Fibroblast of lung (primary cell): ENCODE results near the gene FNDC3B. TPM values are rescaled to one million over a fixed set of nuclear protein-coding genes. Genes with fewer than 3 reads are reported as not detected.

Source experiments
- DNase-seq, 2 donors: peaks; one replicate each; pipeline versions ENCODE4 v3.0.0 to v3.0.0-alpha.2; 2010; ENCODE audit warnings: low read depth in 2 of 2
- H2AFZ ChIP-seq: 2 replicates; pipeline ENCODE4 v1.5.1; 2012; ENCODE audit warnings: low read length, control low read depth, inconsistent platforms
- H3K27ac ChIP-seq: 2 replicates; pipeline ENCODE4 v1.5.1; 2011; ENCODE audit warnings: low read length, control low read depth; ENCODE audit not compliant: insufficient read depth
- H3K27me3 ChIP-seq: 2 replicates; pipeline ENCODE4 v1.5.1; 2011; ENCODE audit warnings: mild to moderate bottlenecking, low read length; ENCODE audit not compliant: control insufficient read depth, insufficient read depth
- H3K36me3 ChIP-seq: 2 replicates; pipeline ENCODE4 v1.5.1; 2011; ENCODE audit warnings: low read length; ENCODE audit not compliant: control insufficient read depth, insufficient read depth
- H3K4me1 ChIP-seq: 2 replicates; pipeline ENCODE4 v1.5.1; 2011; ENCODE audit warnings: low read length; ENCODE audit not compliant: control insufficient read depth, insufficient read depth; ENCODE audit errors: extremely low read depth
- H3K4me2 ChIP-seq: 2 replicates; pipeline ENCODE4 v1.5.1; 2011; ENCODE audit warnings: low read length, control low read depth; ENCODE audit not compliant: insufficient read depth; ENCODE audit errors: extremely low read depth
- H3K4me3 ChIP-seq, 4 experiments: fragments of 200-600 bp in 1 of 4; sonication (generic) in 1 of 4; replicated peaks in 1 of 4; 2 replicates each; pipeline ENCODE4 v1.5.1; 2011 to 2016; ENCODE audit warnings: low read length in 4 of 4, low read depth in 3 of 4, mild to moderate bottlenecking in 3 of 4, control low read depth in 2 of 4, inconsistent platforms in 1 of 4, mixed read lengths in 1 of 4; ENCODE audit not compliant: insufficient read depth in 1 of 4; ENCODE audit errors: control extremely low read depth in 1 of 4
- H3K79me2 ChIP-seq: 2 replicates; pipeline ENCODE4 v1.5.1; 2012; ENCODE audit warnings: mild to moderate bottlenecking, low read length, inconsistent platforms; ENCODE audit not compliant: control insufficient read depth, insufficient read depth
- H3K9ac ChIP-seq: 2 replicates; pipeline ENCODE4 v1.5.1; 2011; ENCODE audit warnings: mild to moderate bottlenecking, low read length, control low read depth; ENCODE audit not compliant: insufficient read depth
- H3K9me3 ChIP-seq: 2 replicates; pipeline ENCODE4 v1.5.1; 2012; ENCODE audit warnings: low read depth, low read length; ENCODE audit not compliant: control insufficient read depth, insufficient read depth
- H4K20me1 ChIP-seq: 2 replicates; pipeline ENCODE4 v1.5.1; 2011; ENCODE audit warnings: low read length; ENCODE audit not compliant: control insufficient read depth, insufficient read depth; ENCODE audit errors: extremely low read depth
- EZH2 ChIP-seq: IDR thresholded peaks from 2 replicates; pipeline ENCODE4 v1.5.1; 2012; ENCODE audit warnings: low read length, control low read depth, mild to moderate bottlenecking; ENCODE audit errors: missing control alignments
- polyA plus RNA-seq, 2 donors: library from polyadenylated mRNA; depleted of rRNA in 1 of 2; stranded (reverse) in 1 of 2; unstranded in 1 of 2; fragments of >200 nt; gene quantifications; 2 replicates each; pipeline ENCODE4 v1.2.1, GENCODE V29; 2011 to 2012; ENCODE audit warnings: missing spikeins in 1 of 2
- total RNA-seq: library from RNA; depleted of rRNA; stranded (reverse); fragments of >200 nt; gene quantifications from 2 replicates; pipeline ENCODE4 v1.2.1, GENCODE V29; 2014
- TF ChIP-seq, protein P1 (sequence below), 2 donors: IDR thresholded peaks in 1 of 2; conservative IDR thresholded peaks in 1 of 2; 1 replicate in 1 of 2; 2 replicates in 1 of 2; pipeline ENCODE4 v1.5.1; 2011 to 2012; ENCODE audit warnings: low read length in 2 of 2, control low read depth in 1 of 2, inconsistent platforms in 1 of 2, low read depth in 1 of 2, mild to moderate bottlenecking in 1 of 2

The FNDC3B gene
- total and polyA plus RNA-seq, 2 donors (not counting 1 experiment from before 2014, with no cell fraction given): 26.1 to 76.8 TPM

- peak overlapping the region; percentile 65 for H3K4me2 ChIP-seq
- H3K36me3 ChIP-seq: no peaks in the 10 kb centered on the region
- H4K20me1 ChIP-seq: no peaks in the 10 kb centered on the region
- no peaks in the 10 kb centered on the region for H3K9me3 ChIP-seq
- H3K4me3 ChIP-seq: no peak overlapping the region
- no peak for TF ChIP-seq EZH2
- TF ChIP-seq, protein P1, sequence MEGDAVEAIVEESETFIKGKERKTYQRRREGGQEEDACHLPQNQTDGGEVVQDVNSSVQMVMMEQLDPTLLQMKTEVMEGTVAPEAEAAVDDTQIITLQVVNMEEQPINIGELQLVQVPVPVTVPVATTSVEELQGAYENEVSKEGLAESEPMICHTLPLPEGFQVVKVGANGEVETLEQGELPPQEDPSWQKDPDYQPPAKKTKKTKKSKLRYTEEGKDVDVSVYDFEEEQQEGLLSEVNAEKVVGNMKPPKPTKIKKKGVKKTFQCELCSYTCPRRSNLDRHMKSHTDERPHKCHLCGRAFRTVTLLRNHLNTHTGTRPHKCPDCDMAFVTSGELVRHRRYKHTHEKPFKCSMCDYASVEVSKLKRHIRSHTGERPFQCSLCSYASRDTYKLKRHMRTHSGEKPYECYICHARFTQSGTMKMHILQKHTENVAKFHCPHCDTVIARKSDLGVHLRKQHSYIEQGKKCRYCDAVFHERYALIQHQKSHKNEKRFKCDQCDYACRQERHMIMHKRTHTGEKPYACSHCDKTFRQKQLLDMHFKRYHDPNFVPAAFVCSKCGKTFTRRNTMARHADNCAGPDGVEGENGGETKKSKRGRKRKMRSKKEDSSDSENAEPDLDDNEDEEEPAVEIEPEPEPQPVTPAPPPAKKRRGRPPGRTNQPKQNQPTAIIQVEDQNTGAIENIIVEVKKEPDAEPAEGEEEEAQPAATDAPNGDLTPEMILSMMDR (conservative IDR thresholded peaks at IDR 0.05 in 1 of 2, IDR thresholded peaks at IDR 0.05 in 1 of 2; ENCODE audit: low read depth in 1 of 2, low read length in 2 of 2): peak; percentile 22 to 32
- H3K79me2 ChIP-seq: peaks cover 55% of the 10 kb centered on the region
- H3K27ac ChIP-seq: peak overlapping the region; percentile 90
- H3K9ac ChIP-seq: no peak overlapping the region
- peaks cover 23% of the 10 kb centered on the region for H3K4me1 ChIP-seq
- peak; percentile 92 to 98 for DNase-seq
- no peak overlapping the region for H2AFZ ChIP-seq
- no peaks in the 10 kb centered on the region for H3K27me3 ChIP-seq
Measured at GRCh38 chr3:172201870-172202236, 162.5 kb downstream of the FNDC3B start.

DNA sequence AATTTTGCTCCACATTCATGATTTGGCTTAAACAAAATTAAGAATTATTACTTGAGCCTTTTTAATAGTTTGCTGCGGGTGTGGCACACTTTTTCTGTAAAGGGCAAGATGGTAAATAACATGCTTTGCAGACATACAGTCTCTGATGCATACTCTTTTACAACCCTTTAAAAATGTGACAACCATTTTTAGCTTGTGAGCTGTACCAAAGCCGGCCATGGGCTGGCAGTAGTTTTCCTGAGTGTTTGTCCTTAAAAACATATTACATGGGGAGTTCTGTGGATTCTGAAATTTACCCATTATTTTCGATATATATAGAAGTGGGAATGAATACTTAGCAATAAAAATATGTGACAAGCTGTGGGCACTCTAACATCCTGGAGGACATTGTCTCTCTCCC, 163.4 kb downstream of the FNDC3B start:
- Histone ChIP-seq H2AFZ (no peak overlapping the region), H3K4me1 (peaks cover 23% of the 10 kb centered on the region), H3K36me3 (no peaks in the 10 kb centered on the region), H3K27me3 (no peaks in the 10 kb centered on the region), H3K27ac (peak overlapping the region; percentile 90), H3K4me2 (peak overlapping the region; percentile 27), H4K20me1 (no peaks in the 10 kb centered on the region), H3K4me3 (no peak overlapping the region), H3K9ac (no peak overlapping the region), H3K9me3 (no peaks in the 10 kb centered on the region), H3K79me2 (peaks cover 54% of the 10 kb centered on the region)
- TF ChIP-seq, protein P1 (conservative IDR thresholded peaks at IDR 0.05 in 1 of 2, IDR thresholded peaks at IDR 0.05 in 1 of 2; ENCODE audit: low read depth in 1 of 2, low read length in 2 of 2): no peak
- no peak for TF ChIP-seq EZH2
- no peak for DNase-seq

GRCh38 chr3:172203522-172204258, 164.3 kb downstream of the FNDC3B start:
- H3K36me3 ChIP-seq: peaks cover under 1% of the 10 kb centered on the region
- H3K27ac ChIP-seq: peak overlapping the region; percentile 16
- H3K4me2 ChIP-seq: no peak overlapping the region
- H3K9ac ChIP-seq: no peak overlapping the region
- H3K4me1 ChIP-seq: peaks cover 23% of the 10 kb centered on the region
- H3K27me3 ChIP-seq: no peaks in the 10 kb centered on the region
- H4K20me1 ChIP-seq: no peaks in the 10 kb centered on the region
- peaks cover 51% of the 10 kb centered on the region for H3K79me2 ChIP-seq
- H3K4me3 ChIP-seq: no peak overlapping the region
- no peak overlapping the region for H2AFZ ChIP-seq
- DNase-seq: peak in 1 of 2 donors; percentile 67
- TF ChIP-seq EZH2: no peak
- TF ChIP-seq, protein P1 (conservative IDR thresholded peaks at IDR 0.05 in 1 of 2, IDR thresholded peaks at IDR 0.05 in 1 of 2; ENCODE audit: low read depth in 1 of 2, low read length in 2 of 2): no peak
- no peaks in the 10 kb centered on the region for H3K9me3 ChIP-seq
